Sigmoid colon (tissue), 3 donors: ENCODE data around the gene ENKUR.

Experiments used
- CTCF ChIP-seq, 4 experiments: fragments of 450-650 bp in 3 of 4; fragments of 200-600 bp in 1 of 4; IDR thresholded peaks; one replicate each; pipeline ENCODE4 v1.5.1; 2016 to 2019; ENCODE audit warnings: antibody characterized with exemption in 4 of 4, mild to moderate bottlenecking in 3 of 4, moderate library complexity in 2 of 4
- POLR2A ChIP-seq, 2 donors: fragments of 450-650 bp; IDR thresholded peaks; one replicate each; pipeline ENCODE4 v1.6.1; 2016; ENCODE audit warnings: antibody characterized with exemption in 2 of 2, mild to moderate bottlenecking in 2 of 2, moderate library complexity in 2 of 2

DNA sequence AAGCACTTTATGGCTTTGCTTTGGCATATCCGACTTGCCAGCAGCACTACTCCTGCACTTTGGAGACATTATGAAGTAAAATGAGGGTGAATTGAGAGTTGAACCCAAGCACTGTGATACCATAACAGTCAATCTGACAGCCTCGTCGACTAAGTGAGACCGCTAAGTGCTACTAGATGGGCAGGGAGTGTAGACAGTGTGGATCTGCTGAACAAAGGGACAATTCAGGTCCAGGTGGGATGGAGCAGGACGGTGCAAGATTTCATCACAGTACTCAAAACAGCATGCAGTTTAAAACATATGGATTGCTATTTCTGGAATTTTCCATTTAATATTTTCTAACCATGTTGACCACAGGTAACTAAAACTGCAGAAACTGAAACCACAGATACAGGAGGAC, 42.8 kb downstream of the ENKUR start:
- TF ChIP-seq CTCF (IDR thresholded peaks at IDR 0.05) (no peak), POLR2A (IDR thresholded peaks at IDR 0.05) (no peak)
